GM18907 (cell line): Measurements from ENCODE around the gene KLK1.
"Not testable (repeated sequence)": the region's sequence is repeated elsewhere in the genome, so short reads cannot be mapped to it uniquely, and the experiment has no call there.

ENCODE experiments used
- ATAC-seq: cut with Tn5 transposase; IDR thresholded peaks from one replicate; pipeline ENCODE4 v1.9.1; 2021; ENCODE audit warnings: mild to moderate bottlenecking, moderate library complexity; ENCODE audit not compliant: unreplicated experiment

KLK1 gene

GRCh38 chr19:50770164-50770563, 53.4 kb downstream of the KLK1 start, which contains the start of gene GPR32:
Gene GPR32, plus strand, starts transcription at chr19:50770464. Its CDS starts 137 bp downstream, at chr19:50770601.
- ATAC-seq: not testable (repeated sequence)
